Measurements from ENCODE around the gene CDC42EP3.

DNA sequence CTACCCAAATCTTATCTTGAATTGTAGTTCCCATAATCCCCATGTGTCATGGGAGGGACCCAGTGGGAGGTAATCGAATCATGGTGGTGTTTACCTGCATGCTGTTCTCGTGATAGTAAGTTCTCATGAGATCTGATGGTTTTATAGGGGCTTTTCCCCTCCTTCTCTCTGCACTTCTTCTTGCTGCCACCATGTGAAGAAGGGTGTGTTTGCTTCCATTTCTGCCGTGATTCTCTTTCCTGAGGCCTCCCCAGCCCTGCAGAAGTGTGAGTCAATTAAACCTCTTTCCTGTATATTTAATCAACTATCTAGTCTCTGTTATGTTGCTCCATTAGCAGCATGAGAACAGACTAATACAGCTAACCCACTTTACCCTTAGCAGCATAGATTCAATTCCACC lies 37.6 kb downstream of the CDC42EP3 start:
- no peak for TF ChIP-seq POLR2AphosphoS5 (IDR thresholded peaks at IDR 0.05; ENCODE audit: low read depth)
- TF ChIP-seq, protein P1, sequence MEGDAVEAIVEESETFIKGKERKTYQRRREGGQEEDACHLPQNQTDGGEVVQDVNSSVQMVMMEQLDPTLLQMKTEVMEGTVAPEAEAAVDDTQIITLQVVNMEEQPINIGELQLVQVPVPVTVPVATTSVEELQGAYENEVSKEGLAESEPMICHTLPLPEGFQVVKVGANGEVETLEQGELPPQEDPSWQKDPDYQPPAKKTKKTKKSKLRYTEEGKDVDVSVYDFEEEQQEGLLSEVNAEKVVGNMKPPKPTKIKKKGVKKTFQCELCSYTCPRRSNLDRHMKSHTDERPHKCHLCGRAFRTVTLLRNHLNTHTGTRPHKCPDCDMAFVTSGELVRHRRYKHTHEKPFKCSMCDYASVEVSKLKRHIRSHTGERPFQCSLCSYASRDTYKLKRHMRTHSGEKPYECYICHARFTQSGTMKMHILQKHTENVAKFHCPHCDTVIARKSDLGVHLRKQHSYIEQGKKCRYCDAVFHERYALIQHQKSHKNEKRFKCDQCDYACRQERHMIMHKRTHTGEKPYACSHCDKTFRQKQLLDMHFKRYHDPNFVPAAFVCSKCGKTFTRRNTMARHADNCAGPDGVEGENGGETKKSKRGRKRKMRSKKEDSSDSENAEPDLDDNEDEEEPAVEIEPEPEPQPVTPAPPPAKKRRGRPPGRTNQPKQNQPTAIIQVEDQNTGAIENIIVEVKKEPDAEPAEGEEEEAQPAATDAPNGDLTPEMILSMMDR (conservative IDR thresholded peaks at IDR 0.05; ENCODE audit: low read depth in 2 of 2) = no peak
- no peak for TF ChIP-seq STAT1 (IDR thresholded peaks at IDR 0.05; ENCODE audit: unreplicated experiment)
- TF ChIP-seq ZNF114 (CRISPR knock-in tag; IDR thresholded peaks at IDR 0.05) = no peak
